K562 (cell line): Measurements from ENCODE around the gene LAMB2. TPM values are rescaled to one million over a fixed set of nuclear protein-coding genes. Genes with fewer than 3 reads are reported as not detected.
A peak's percentile ranks its signal among the peaks of the same experiment; 100 is the strongest.

Experiments
- BMI1 ChIP-seq: fragments of 150-350 bp; IDR thresholded peaks from 2 replicates; pipeline ENCODE4 v1.6.1; 2014; ENCODE audit warnings: low read length
- CHD1 ChIP-seq: fragments of 200-600 bp; sonication (generic); IDR thresholded peaks from one replicate; pipeline ENCODE4 v1.6.1; 2012; ENCODE audit warnings: mild to moderate bottlenecking, moderate library complexity, low read length, inconsistent platforms
- ETV6 ChIP-seq, 3 experiments: fragments of 150-350 bp in 1 of 3; sonication (generic) in 1 of 3; formaldehyde crosslinking in 1 of 3; IDR thresholded peaks; 2 replicates each; pipeline versions ENCODE4 v1.6.1 to v1.8.0; 2014 to 2022; ENCODE audit warnings: borderline replicate concordance in 2 of 3, low read depth in 2 of 3, antibody characterized with exemption in 1 of 3, low read length in 1 of 3, mild to moderate bottlenecking in 1 of 3, missing genetic modification reagents in 1 of 3
- HDAC1 ChIP-seq, 2 experiments: fragments of 450-650 bp; IDR thresholded peaks; 2 replicates each; pipeline ENCODE4 v1.6.1; 2016 to 2017; ENCODE audit warnings: inconsistent platforms in 1 of 2, mild to moderate bottlenecking in 1 of 2, moderate library complexity in 1 of 2
- NCOA2 ChIP-seq, 2 experiments: fragments of 450-650 bp; IDR thresholded peaks; 2 replicates each; pipeline ENCODE4 v1.6.1; 2018; ENCODE audit warnings: mild to moderate bottlenecking in 2 of 2, moderate library complexity in 1 of 2; ENCODE audit not compliant: partially characterized antibody in 2 of 2
- NEUROD1 ChIP-seq: fragments of 150-350 bp; IDR thresholded peaks from 2 replicates; pipeline ENCODE4 v1.6.1; 2014; ENCODE audit warnings: borderline replicate concordance, low read length, low read depth; ENCODE audit not compliant: partially characterized antibody
- SMAD1 ChIP-seq: fragments of 150-350 bp; IDR thresholded peaks from 2 replicates; pipeline ENCODE4 v1.6.1; 2014; ENCODE audit warnings: low read length, low read depth; ENCODE audit not compliant: partially characterized antibody
- SP1 ChIP-seq: sonication (generic); formaldehyde crosslinking; IDR thresholded peaks from 2 replicates; pipeline ENCODE4 v1.8.1; 2022; ENCODE audit warnings: mild to moderate bottlenecking, missing genetic modification reagents
- TARDBP ChIP-seq: fragments of 450-650 bp; IDR thresholded peaks from 2 replicates; pipeline ENCODE4 v1.6.1; 2016
- ZEB2 ChIP-seq: fragments of 450-650 bp; IDR thresholded peaks from 2 replicates; pipeline ENCODE4 v1.6.1; 2016
- ZNF444 ChIP-seq: fragments of 250-450 bp; sonication (Bioruptor Pico); IDR thresholded peaks from 2 replicates; pipeline ENCODE4 v1.4.0; 2020; ENCODE audit warnings: mild to moderate bottlenecking, moderate library complexity
- ZNF696 ChIP-seq: fragments of 250-450 bp; sonication (Bioruptor Pico); conservative IDR thresholded peaks from 2 replicates; pipeline ENCODE4 v1.4.0; 2020; ENCODE audit warnings: mild to moderate bottlenecking, moderate library complexity
- ZNF79 ChIP-seq: fragments of 250-450 bp; sonication (Bioruptor Pico); IDR thresholded peaks from 2 replicates; pipeline ENCODE4 v1.4.0; 2020; ENCODE audit warnings: low read depth, mild to moderate bottlenecking, moderate library complexity
- polyA plus RNA-seq, 8 experiments: library from polyadenylated mRNA; depleted of rRNA in 4 of 8; stranded (reverse) in 5 of 8; unstranded in 3 of 8; fragments of >200 nt; fragmentation: Nextera tagmentation in 2 of 8; fragmentation: Illumina TruSeq in 1 of 8; extraction: Ambion mirVana in 2 of 8; extraction: Trizol in 1 of 8; gene quantifications; 2 replicates each; pipeline versions ENCODE4 v1.2.1 to v1.2.3, GENCODE V29; 2011 to 2014; ENCODE audit warnings: inconsistent platforms in 1 of 8, missing spikeins in 1 of 8
- total RNA-seq, 7 experiments: library from RNA; depleted of rRNA in 6 of 7; stranded (reverse); fragments of >200 nt in 6 of 7; fragmentation: Illumina TruSeq in 2 of 7; extraction: Trizol in 2 of 7; gene quantifications; 2 replicates each; pipeline versions ENCODE4 v1.2.1 to v1.2.3, GENCODE V29; 2011 to 2021; ENCODE audit warnings: low replicate concordance in 1 of 7
- TF ChIP-seq, protein P1 (sequence below): sonication (generic); formaldehyde crosslinking; IDR thresholded peaks from 2 replicates; pipeline ENCODE4 v1.8.0; 2022; ENCODE audit warnings: missing genetic modification reagents, mild to moderate bottlenecking, borderline replicate concordance
- TF ChIP-seq, protein P2 (sequence below), 2 experiments: fragments of 450-650 bp; formaldehyde crosslinking in 1 of 2; IDR thresholded peaks; 2 replicates each; pipeline versions ENCODE4 v1.4.0 to v1.6.1; 2014 to 2020; ENCODE audit warnings: mild to moderate bottlenecking in 2 of 2, borderline replicate concordance in 1 of 2, low read depth in 1 of 2
- TF ChIP-seq, protein P3 (sequence below): fragments of 450-650 bp; IDR thresholded peaks from 2 replicates; pipeline ENCODE4 v1.7.1; 2018; ENCODE audit warnings: mild to moderate bottlenecking, low read depth; ENCODE audit not compliant: partially characterized antibody

LAMB2 gene
- total and polyA plus RNA-seq, 9 of the 15 experiments (the other 6 are each of a cell fraction or from before 2014, with no cell fraction given): 1.4 to 26.0 (median 16.2) TPM

DNA sequence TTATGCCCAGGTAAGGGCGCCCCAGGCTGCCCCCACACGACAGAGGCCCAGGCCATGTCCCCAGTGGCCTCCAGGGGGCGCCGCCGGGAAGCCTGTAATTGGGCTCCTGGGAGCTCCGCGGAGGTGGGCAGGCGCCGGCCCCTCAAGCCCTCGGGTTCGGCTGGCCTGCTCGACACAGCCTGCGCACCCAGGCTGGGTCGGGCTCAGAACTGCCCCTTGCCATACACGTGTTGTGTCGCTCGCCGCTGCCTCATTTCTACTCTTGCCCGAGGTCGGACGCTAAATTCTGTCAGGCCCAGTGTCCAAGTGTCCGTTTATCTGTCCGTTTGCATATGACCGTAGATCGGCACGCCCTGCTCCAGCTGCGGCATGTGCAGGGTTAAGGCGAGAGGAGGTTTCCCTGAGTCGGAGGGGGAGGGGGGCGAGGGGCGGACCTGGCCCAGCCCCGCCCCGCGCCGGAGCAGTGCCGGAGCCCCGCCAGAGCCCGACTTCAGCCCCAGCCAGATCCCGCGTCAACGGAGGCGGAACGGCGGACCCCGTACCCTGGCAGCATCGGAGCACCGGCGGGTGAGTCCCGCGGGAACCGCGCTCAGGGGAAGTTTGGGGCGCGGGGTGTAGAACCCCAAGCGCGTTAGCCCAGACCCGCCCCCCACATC lies 38.4 kb upstream of the LAMB2 start, which contains the start of gene KLHDC8B (continued):
- TF ChIP-seq SP1 (CRISPR knock-in tag) (peak; percentile 87), SMAD1 (no peak), ETV6 (IDR thresholded peaks at IDR 0.05; ENCODE audit: borderline replicate concordance in 1 of 2, low read depth in 2 of 2, low read length in 1 of 2) (no peak; a peak in 1 of 4 replicates), ETV6 (CRISPR knock-in tag; IDR thresholded peaks at IDR 0.05; ENCODE audit: borderline replicate concordance) (no peak), TARDBP (no peak), ZNF696 (no peak), ZNF444 (CRISPR knock-in tag) (no peak), ZEB2 (peak; percentile 60; the same call in 1 of the 2 replicates), CHD1 (no peak), ZNF79 (CRISPR knock-in tag) (no peak), NCOA2 (IDR thresholded peaks at IDR 0.05; ENCODE audit: partially characterized antibody in 2 of 2) (no peak), BMI1 (no peak), NEUROD1 (no peak), HDAC1 (IDR thresholded peaks at IDR 0.05) (peak in 1 of 2 experiments; percentile 91; a peak in 2 of 4 replicates)
- TF ChIP-seq, protein P1, sequence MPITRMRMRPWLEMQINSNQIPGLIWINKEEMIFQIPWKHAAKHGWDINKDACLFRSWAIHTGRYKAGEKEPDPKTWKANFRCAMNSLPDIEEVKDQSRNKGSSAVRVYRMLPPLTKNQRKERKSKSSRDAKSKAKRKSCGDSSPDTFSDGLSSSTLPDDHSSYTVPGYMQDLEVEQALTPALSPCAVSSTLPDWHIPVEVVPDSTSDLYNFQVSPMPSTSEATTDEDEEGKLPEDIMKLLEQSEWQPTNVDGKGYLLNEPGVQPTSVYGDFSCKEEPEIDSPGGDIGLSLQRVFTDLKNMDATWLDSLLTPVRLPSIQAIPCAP (CRISPR knock-in tag): no peak
- TF ChIP-seq, protein P2, sequence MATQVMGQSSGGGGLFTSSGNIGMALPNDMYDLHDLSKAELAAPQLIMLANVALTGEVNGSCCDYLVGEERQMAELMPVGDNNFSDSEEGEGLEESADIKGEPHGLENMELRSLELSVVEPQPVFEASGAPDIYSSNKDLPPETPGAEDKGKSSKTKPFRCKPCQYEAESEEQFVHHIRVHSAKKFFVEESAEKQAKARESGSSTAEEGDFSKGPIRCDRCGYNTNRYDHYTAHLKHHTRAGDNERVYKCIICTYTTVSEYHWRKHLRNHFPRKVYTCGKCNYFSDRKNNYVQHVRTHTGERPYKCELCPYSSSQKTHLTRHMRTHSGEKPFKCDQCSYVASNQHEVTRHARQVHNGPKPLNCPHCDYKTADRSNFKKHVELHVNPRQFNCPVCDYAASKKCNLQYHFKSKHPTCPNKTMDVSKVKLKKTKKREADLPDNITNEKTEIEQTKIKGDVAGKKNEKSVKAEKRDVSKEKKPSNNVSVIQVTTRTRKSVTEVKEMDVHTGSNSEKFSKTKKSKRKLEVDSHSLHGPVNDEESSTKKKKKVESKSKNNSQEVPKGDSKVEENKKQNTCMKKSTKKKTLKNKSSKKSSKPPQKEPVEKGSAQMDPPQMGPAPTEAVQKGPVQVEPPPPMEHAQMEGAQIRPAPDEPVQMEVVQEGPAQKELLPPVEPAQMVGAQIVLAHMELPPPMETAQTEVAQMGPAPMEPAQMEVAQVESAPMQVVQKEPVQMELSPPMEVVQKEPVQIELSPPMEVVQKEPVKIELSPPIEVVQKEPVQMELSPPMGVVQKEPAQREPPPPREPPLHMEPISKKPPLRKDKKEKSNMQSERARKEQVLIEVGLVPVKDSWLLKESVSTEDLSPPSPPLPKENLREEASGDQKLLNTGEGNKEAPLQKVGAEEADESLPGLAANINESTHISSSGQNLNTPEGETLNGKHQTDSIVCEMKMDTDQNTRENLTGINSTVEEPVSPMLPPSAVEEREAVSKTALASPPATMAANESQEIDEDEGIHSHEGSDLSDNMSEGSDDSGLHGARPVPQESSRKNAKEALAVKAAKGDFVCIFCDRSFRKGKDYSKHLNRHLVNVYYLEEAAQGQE (IDR thresholded peaks at IDR 0.05; ENCODE audit: borderline replicate concordance): peak; percentile 78
- TF ChIP-seq, protein P2 (CRISPR knock-in tag; IDR thresholded peaks at IDR 0.05; ENCODE audit: low read depth): no peak
- TF ChIP-seq, protein P3, sequence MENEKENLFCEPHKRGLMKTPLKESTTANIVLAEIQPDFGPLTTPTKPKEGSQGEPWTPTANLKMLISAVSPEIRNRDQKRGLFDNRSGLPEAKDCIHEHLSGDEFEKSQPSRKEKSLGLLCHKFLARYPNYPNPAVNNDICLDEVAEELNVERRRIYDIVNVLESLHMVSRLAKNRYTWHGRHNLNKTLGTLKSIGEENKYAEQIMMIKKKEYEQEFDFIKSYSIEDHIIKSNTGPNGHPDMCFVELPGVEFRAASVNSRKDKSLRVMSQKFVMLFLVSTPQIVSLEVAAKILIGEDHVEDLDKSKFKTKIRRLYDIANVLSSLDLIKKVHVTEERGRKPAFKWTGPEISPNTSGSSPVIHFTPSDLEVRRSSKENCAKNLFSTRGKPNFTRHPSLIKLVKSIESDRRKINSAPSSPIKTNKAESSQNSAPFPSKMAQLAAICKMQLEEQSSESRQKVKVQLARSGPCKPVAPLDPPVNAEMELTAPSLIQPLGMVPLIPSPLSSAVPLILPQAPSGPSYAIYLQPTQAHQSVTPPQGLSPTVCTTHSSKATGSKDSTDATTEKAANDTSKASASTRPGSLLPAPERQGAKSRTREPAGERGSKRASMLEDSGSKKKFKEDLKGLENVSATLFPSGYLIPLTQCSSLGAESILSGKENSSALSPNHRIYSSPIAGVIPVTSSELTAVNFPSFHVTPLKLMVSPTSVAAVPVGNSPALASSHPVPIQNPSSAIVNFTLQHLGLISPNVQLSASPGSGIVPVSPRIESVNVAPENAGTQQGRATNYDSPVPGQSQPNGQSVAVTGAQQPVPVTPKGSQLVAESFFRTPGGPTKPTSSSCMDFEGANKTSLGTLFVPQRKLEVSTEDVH: no peak
